BE2C (cell line): ENCODE data around the gene GPR107.

ENCODE experiments used
- DNase-seq: peaks from one replicate; pipeline ENCODE4 v3.0.0-alpha.2; 2020
- H3K27me3 ChIP-seq: fragments of 250-450 bp; sonication (Bioruptor Pico); 2 replicates; pipeline ENCODE4 v1.5.1; 2020; ENCODE audit warnings: mild to moderate bottlenecking
- H3K36me3 ChIP-seq: fragments of 250-450 bp; sonication (Bioruptor Pico); 2 replicates; pipeline ENCODE4 v1.5.1; 2020; ENCODE audit warnings: mild to moderate bottlenecking
- H3K4me1 ChIP-seq: fragments of 250-450 bp; sonication (Bioruptor Pico); 2 replicates; pipeline ENCODE4 v1.5.1; 2020
- H3K4me3 ChIP-seq: 2 replicates; pipeline ENCODE4 v1.5.1; 2011; ENCODE audit warnings: low read depth, low read length
- H3K9me3 ChIP-seq: fragments of 250-450 bp; sonication (Bioruptor Pico); 2 replicates; pipeline ENCODE4 v1.5.1; 2020
- TF ChIP-seq, protein P1 (sequence below): IDR thresholded peaks from 2 replicates; pipeline ENCODE4 v1.5.1; 2012; ENCODE audit warnings: mild to moderate bottlenecking, low read depth, low read length

The GPR107 gene

DNA sequence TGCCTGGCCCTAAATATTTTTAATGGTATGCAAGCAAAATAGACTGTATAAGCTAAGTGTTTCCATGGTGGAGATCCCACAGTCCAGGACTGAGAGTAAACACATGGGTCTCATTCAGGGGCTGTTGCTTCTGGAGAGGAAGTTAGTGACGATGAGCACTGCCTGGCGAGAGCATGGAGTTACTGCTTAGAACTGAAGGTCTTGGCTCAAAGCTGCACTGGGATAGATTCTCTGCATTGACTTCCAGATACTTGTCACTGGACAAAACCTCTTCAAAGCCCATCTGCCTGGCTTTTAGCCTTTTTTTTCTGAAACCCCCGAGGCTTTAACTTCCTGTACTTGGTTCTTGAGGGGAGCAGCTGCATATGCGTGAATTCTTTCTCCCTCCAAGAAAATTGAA lies 39.2 kb downstream of the GPR107 start:
- peaks cover 39% of the 10 kb centered on the region for H3K36me3 ChIP-seq
- no peak overlapping the region for H3K4me3 ChIP-seq
- TF ChIP-seq, protein P1, sequence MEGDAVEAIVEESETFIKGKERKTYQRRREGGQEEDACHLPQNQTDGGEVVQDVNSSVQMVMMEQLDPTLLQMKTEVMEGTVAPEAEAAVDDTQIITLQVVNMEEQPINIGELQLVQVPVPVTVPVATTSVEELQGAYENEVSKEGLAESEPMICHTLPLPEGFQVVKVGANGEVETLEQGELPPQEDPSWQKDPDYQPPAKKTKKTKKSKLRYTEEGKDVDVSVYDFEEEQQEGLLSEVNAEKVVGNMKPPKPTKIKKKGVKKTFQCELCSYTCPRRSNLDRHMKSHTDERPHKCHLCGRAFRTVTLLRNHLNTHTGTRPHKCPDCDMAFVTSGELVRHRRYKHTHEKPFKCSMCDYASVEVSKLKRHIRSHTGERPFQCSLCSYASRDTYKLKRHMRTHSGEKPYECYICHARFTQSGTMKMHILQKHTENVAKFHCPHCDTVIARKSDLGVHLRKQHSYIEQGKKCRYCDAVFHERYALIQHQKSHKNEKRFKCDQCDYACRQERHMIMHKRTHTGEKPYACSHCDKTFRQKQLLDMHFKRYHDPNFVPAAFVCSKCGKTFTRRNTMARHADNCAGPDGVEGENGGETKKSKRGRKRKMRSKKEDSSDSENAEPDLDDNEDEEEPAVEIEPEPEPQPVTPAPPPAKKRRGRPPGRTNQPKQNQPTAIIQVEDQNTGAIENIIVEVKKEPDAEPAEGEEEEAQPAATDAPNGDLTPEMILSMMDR = no peak
- H3K4me1 ChIP-seq = no peaks in the 10 kb centered on the region
- no peaks in the 10 kb centered on the region for H3K9me3 ChIP-seq
- DNase-seq = no peak
- no peaks in the 10 kb centered on the region for H3K27me3 ChIP-seq

DNA sequence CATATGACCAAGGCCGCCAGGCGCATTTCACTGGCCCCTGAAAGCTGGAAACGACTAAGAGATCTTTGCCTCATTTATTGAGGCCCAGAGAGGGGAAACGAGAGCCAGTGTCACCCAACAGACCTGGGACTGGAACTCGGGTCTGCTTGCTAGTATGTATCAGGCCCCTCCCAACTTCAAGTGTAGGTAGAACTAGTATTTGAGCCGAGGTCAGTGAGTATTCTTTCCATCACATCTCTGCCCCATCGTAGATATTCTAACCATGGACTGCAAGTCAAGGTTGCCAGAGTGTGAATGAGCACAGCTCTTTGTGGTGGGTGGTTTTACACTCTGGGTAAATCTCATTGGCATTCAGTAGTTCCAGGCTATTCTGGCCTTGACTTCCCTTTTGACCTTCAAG lies 42.2 kb downstream of the GPR107 start:
- H3K36me3 ChIP-seq = peaks cover 52% of the 10 kb centered on the region
- no peaks in the 10 kb centered on the region for H3K9me3 ChIP-seq
- no peaks in the 10 kb centered on the region for H3K27me3 ChIP-seq
- no peak for DNase-seq
- H3K4me1 ChIP-seq = peaks cover 2% of the 10 kb centered on the region; the same call in 1 of the 2 replicates
- H3K4me3 ChIP-seq = no peak overlapping the region
- TF ChIP-seq, protein P1 = no peak

DNA sequence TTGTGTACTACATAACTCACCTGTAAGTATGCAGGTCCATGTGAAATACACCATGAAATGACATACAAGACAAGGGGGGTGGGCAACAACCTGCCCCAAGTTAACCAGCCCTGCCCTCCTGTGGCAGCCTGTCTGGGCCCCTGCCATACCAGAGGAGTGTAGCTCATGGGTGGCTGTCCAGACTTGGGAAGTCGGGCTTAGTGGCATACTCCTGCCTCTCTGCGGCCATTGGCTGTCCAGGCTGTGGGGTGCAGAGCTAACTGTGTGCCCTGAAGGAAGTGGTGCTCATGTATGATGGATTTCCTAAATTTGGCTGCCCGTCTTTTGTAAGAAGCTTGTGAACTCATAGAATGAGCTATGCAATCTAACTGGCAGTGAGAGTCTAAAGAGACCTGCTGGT lies 47.0 kb downstream of the GPR107 start:
- Histone ChIP-seq H3K36me3 (peaks cover 43% of the 10 kb centered on the region), H3K4me3 (no peak overlapping the region), H3K9me3 (no peaks in the 10 kb centered on the region), H3K4me1 (peaks cover 2% of the 10 kb centered on the region; the same call in 1 of the 2 replicates), H3K27me3 (no peaks in the 10 kb centered on the region)
- TF ChIP-seq, protein P1 = no peak
- DNase-seq = no peak

DNA sequence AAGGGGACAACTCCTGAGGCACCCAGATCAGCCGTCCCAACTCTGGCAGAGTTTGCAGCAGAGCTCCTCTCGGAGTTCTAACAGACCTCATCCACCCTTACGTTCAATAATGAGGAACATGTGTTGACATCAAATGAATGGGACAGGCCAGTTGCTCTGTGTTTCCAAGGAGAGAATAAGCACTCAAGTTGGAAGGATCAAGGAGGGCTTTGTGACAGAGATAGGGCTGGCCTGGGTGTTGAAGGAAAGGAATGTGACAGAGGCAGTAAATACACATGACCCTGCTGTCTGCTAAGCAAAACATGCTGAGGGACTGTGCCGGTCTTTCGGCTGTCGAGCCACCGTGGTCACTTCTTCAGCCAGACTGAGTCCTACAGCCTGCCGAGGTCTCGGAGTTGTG lies 48.2 kb downstream of the GPR107 start:
- H3K36me3 ChIP-seq = peaks cover 43% of the 10 kb centered on the region

DNA sequence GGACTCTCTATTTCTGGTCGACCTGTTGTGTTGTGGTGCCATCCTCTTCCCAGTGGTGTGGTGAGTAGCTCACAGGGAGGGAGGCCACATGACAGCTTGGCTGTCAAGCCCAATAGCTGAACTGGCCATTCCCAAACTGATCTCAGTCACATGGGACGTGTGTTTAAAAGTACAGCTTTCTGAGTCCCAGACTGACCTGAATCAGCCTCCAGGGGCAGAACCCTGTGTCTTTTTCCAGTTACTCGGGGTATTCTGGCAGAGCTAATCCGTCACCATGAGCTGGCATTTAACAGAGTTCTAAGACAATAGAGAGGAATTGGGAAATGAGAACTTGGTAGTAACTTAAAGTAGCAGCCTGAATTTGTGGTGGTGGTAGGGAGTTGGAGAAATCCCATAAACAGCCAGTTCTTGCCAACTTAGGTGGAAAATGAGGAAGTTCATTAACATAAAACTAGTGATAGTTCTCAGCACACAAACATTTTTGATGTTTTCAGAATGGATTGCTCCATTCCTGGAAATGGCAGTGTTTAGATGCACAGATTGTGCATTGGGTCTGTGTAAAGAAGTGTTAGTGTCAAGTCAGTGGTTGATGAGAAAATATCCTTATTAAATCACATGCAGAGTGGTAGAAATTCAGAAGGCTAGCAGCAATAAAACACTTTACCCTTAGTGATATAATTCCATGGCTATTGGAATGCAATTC lies 50.9 kb downstream of the GPR107 start:
- no peak for DNase-seq
- H3K4me1 ChIP-seq = peaks cover 8% of the 10 kb centered on the region
- H3K9me3 ChIP-seq = no peaks in the 10 kb centered on the region
- TF ChIP-seq, protein P1 = no peak
- no peak overlapping the region for H3K4me3 ChIP-seq
- H3K27me3 ChIP-seq = no peaks in the 10 kb centered on the region
- peaks cover 31% of the 10 kb centered on the region for H3K36me3 ChIP-seq

More for the DNA sequence above, 48.2 kb downstream of the GPR107 start:
- Histone ChIP-seq H3K4me1 (peaks cover 4% of the 10 kb centered on the region), H3K4me3 (no peak overlapping the region), H3K9me3 (no peaks in the 10 kb centered on the region), H3K27me3 (no peaks in the 10 kb centered on the region)
- TF ChIP-seq, protein P1 = no peak
- no peak for DNase-seq

DNA sequence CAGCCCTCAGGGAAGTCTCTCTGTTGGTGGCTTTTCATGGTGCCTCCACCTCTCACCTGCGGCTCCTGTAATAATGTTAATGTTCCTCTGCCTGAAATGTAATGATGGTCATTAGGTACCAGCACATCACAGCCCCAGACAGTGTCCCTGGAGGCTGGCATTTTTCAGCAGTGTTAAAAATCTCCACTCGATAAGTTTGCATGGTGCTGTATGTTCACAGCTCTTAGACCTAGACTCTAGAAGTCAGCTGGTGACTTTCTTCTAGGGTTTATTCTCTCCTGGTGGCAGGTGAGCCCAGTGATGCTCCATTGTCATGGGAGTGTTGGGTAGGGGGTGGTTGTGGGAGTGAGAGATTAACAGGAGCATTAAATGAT lies 53.1 kb downstream of the GPR107 start:
- H3K4me1 ChIP-seq = peaks cover 23% of the 10 kb centered on the region
- DNase-seq = no peak
- no peaks in the 10 kb centered on the region for H3K9me3 ChIP-seq
- H3K4me3 ChIP-seq = no peak overlapping the region
- TF ChIP-seq, protein P1 = no peak
- peaks cover 16% of the 10 kb centered on the region for H3K36me3 ChIP-seq
- H3K27me3 ChIP-seq = no peaks in the 10 kb centered on the region
